Measurements from ENCODE around the gene CCNYL1. TPM values are rescaled to one million over a fixed set of nuclear protein-coding genes. Genes with fewer than 3 reads are reported as not detected.
"Not testable (repeated sequence)": the region's sequence is repeated elsewhere in the genome, so short reads cannot be mapped to it uniquely, and the experiment has no call there.

Gene CCNYL1
- total RNA-seq, 1 donor from 2014 or later = 18.0 TPM

- Mint-ChIP-seq H3K9me3 (ENCODE audit: unreplicated experiment) (peaks cover 2% of the 10 kb centered on the region), H3K4me1 (ENCODE audit: low read depth, unreplicated experiment) (peaks cover 7% of the 10 kb centered on the region), H3K4me3 (ENCODE audit: unreplicated experiment) (no peak overlapping the region), H3K36me3 (ENCODE audit: unreplicated experiment) (no peaks in the 10 kb centered on the region), H3K27me3 (ENCODE audit: unreplicated experiment) (peaks cover 6% of the 10 kb centered on the region), H3K27ac (ENCODE audit: unreplicated experiment) (no peak overlapping the region)
- DNase-seq = no peak
- TF ChIP-seq, protein P1, sequence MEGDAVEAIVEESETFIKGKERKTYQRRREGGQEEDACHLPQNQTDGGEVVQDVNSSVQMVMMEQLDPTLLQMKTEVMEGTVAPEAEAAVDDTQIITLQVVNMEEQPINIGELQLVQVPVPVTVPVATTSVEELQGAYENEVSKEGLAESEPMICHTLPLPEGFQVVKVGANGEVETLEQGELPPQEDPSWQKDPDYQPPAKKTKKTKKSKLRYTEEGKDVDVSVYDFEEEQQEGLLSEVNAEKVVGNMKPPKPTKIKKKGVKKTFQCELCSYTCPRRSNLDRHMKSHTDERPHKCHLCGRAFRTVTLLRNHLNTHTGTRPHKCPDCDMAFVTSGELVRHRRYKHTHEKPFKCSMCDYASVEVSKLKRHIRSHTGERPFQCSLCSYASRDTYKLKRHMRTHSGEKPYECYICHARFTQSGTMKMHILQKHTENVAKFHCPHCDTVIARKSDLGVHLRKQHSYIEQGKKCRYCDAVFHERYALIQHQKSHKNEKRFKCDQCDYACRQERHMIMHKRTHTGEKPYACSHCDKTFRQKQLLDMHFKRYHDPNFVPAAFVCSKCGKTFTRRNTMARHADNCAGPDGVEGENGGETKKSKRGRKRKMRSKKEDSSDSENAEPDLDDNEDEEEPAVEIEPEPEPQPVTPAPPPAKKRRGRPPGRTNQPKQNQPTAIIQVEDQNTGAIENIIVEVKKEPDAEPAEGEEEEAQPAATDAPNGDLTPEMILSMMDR (IDR thresholded peaks at IDR 0.05; ENCODE audit: partially characterized antibody, unreplicated experiment) = no peak
These were observed 48.5 kb downstream of the CCNYL1 start for GRCh38 chr2:207759890-207760289.

- H3K27ac Mint-ChIP-seq (ENCODE audit: unreplicated experiment) = no peak overlapping the region
- H3K36me3 Mint-ChIP-seq (ENCODE audit: unreplicated experiment) = no peaks in the 10 kb centered on the region
- TF ChIP-seq, protein P1 (IDR thresholded peaks at IDR 0.05; ENCODE audit: partially characterized antibody, unreplicated experiment) = no peak
- DNase-seq = no peak
- peaks cover 2% of the 10 kb centered on the region for H3K9me3 Mint-ChIP-seq (ENCODE audit: unreplicated experiment)
- peaks cover 6% of the 10 kb centered on the region for H3K27me3 Mint-ChIP-seq (ENCODE audit: unreplicated experiment)
- H3K4me1 Mint-ChIP-seq (ENCODE audit: low read depth, unreplicated experiment) = peaks cover 7% of the 10 kb centered on the region
- H3K4me3 Mint-ChIP-seq (ENCODE audit: unreplicated experiment) = no peak overlapping the region
These were observed 49.0 kb downstream of the CCNYL1 start for GRCh38 chr2:207760453-207760852.

DNA sequence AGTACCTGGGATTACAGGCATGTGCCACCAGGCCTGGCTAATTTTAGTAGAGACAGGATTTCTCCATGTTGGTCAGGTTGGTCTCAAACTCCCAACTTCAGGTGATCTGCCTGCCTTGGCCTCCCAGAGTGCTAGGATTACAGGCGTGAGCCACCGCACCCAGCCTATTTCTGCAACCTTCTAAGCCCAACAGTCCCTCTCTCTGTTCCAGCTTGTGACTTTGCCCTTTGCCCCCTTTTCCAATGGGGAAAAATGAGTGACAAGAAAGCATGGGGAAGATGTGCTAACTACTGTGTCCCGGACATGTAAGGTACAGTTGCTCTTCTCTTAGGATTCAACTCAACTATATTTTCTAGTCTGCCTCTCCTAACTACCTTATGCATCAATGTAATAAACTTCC is 50.0 kb downstream of the CCNYL1 start:
- not testable (repeated sequence) for H3K9me3 Mint-ChIP-seq (ENCODE audit: unreplicated experiment)
- peaks cover 10% of the 10 kb centered on the region for H3K4me1 Mint-ChIP-seq (ENCODE audit: low read depth, unreplicated experiment)

GRCh38 chr2:207762146-207762545 is 50.7 kb downstream of the CCNYL1 start:
- no peak for DNase-seq
- Mint-ChIP-seq H3K4me1 (ENCODE audit: low read depth, unreplicated experiment) (peaks cover 11% of the 10 kb centered on the region), H3K27me3 (ENCODE audit: unreplicated experiment) (peaks cover 8% of the 10 kb centered on the region), H3K36me3 (ENCODE audit: unreplicated experiment) (no peaks in the 10 kb centered on the region), H3K4me3 (ENCODE audit: unreplicated experiment) (no peak overlapping the region), H3K27ac (ENCODE audit: unreplicated experiment) (no peak overlapping the region), H3K9me3 (ENCODE audit: unreplicated experiment) (peaks cover 3% of the 10 kb centered on the region)
- TF ChIP-seq, protein P1 (IDR thresholded peaks at IDR 0.05; ENCODE audit: partially characterized antibody, unreplicated experiment) = no peak

More for the DNA sequence above, 50.0 kb downstream of the CCNYL1 start:
- H3K27ac Mint-ChIP-seq (ENCODE audit: unreplicated experiment); DNase-seq; H3K4me3 Mint-ChIP-seq (ENCODE audit: unreplicated experiment); H3K36me3 Mint-ChIP-seq (ENCODE audit: unreplicated experiment); H3K27me3 Mint-ChIP-seq (ENCODE audit: unreplicated experiment): not testable (repeated sequence)

GRCh38 chr2:207763303-207763917 is 52.0 kb downstream of the CCNYL1 start:
- H3K4me1 Mint-ChIP-seq (ENCODE audit: low read depth, unreplicated experiment) = peaks cover 11% of the 10 kb centered on the region
- TF ChIP-seq, protein P1 (IDR thresholded peaks at IDR 0.05; ENCODE audit: partially characterized antibody, unreplicated experiment) = no peak
- no peaks in the 10 kb centered on the region for H3K36me3 Mint-ChIP-seq (ENCODE audit: unreplicated experiment)
- peaks cover 6% of the 10 kb centered on the region for H3K9me3 Mint-ChIP-seq (ENCODE audit: unreplicated experiment)
- H3K4me3 Mint-ChIP-seq (ENCODE audit: unreplicated experiment) = no peak overlapping the region
- H3K27me3 Mint-ChIP-seq (ENCODE audit: unreplicated experiment) = peaks cover 13% of the 10 kb centered on the region
- no peak for DNase-seq
- no peak overlapping the region for H3K27ac Mint-ChIP-seq (ENCODE audit: unreplicated experiment)
